B cell (primary cell): ENCODE data around the gene F2R.

Experiments used
- EZH2 ChIP-seq: IDR thresholded peaks from 2 replicates; pipeline ENCODE4 v1.6.1; 2012; ENCODE audit warnings: borderline replicate concordance, low read depth, mild to moderate bottlenecking, moderate library complexity, low read length; ENCODE audit not compliant: insufficient read depth, poor library complexity, severe bottlenecking
- TF ChIP-seq, protein P1 (sequence below): fragments of 200-600 bp; IDR thresholded peaks from one replicate; pipeline ENCODE4 v1.8.0; 2022; ENCODE audit warnings: antibody characterized with exemption, mild to moderate bottlenecking

DNA sequence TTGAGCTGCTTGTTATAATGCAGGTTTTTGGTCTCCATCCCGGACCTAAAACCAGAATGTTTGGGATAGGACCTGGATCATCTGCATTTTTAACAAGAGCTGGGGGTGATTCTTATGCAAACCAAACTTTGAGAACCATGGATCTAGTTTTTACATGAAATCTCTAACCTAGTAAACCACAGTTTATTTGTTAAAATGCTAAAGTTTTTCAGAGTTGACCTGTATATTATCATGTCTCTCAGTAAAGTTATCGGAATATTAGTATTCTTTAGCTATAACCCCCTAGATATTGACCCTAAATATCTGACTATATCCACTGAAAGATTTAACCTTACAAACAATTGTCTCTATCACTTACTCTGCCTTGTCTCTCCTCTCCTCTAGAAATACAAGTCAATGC, 28.7 kb downstream of the F2R start:
- TF ChIP-seq, protein P1, sequence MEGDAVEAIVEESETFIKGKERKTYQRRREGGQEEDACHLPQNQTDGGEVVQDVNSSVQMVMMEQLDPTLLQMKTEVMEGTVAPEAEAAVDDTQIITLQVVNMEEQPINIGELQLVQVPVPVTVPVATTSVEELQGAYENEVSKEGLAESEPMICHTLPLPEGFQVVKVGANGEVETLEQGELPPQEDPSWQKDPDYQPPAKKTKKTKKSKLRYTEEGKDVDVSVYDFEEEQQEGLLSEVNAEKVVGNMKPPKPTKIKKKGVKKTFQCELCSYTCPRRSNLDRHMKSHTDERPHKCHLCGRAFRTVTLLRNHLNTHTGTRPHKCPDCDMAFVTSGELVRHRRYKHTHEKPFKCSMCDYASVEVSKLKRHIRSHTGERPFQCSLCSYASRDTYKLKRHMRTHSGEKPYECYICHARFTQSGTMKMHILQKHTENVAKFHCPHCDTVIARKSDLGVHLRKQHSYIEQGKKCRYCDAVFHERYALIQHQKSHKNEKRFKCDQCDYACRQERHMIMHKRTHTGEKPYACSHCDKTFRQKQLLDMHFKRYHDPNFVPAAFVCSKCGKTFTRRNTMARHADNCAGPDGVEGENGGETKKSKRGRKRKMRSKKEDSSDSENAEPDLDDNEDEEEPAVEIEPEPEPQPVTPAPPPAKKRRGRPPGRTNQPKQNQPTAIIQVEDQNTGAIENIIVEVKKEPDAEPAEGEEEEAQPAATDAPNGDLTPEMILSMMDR = no peak
- no peak for TF ChIP-seq EZH2
